C4-2B (cell line): ENCODE measurements around the gene ANKZF1.

Source experiments
- ZFX ChIP-seq: fragments of 450-650 bp; IDR thresholded peaks from 2 replicates; pipeline ENCODE4 v1.6.1; 2017
- TF ChIP-seq, protein P1 (sequence below): fragments of 450-650 bp; conservative IDR thresholded peaks from 2 replicates; pipeline ENCODE4 v1.5.1; 2017; ENCODE audit warnings: mild to moderate bottlenecking

- TF ChIP-seq, protein P1, sequence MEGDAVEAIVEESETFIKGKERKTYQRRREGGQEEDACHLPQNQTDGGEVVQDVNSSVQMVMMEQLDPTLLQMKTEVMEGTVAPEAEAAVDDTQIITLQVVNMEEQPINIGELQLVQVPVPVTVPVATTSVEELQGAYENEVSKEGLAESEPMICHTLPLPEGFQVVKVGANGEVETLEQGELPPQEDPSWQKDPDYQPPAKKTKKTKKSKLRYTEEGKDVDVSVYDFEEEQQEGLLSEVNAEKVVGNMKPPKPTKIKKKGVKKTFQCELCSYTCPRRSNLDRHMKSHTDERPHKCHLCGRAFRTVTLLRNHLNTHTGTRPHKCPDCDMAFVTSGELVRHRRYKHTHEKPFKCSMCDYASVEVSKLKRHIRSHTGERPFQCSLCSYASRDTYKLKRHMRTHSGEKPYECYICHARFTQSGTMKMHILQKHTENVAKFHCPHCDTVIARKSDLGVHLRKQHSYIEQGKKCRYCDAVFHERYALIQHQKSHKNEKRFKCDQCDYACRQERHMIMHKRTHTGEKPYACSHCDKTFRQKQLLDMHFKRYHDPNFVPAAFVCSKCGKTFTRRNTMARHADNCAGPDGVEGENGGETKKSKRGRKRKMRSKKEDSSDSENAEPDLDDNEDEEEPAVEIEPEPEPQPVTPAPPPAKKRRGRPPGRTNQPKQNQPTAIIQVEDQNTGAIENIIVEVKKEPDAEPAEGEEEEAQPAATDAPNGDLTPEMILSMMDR: no peak
- TF ChIP-seq ZFX: no peak
Observed at GRCh38 chr2:219273937-219274336, 44.3 kb downstream of the ANKZF1 start.
